GM12878 (cell line): ENCODE measurements around the gene DHX16. TPM values are rescaled to one million over a fixed set of nuclear protein-coding genes. Genes with fewer than 3 reads are reported as not detected.

Experiments used
- BACH1 ChIP-seq: fragments of 450-650 bp; IDR thresholded peaks from 2 replicates; pipeline ENCODE4 v1.6.1; 2017; ENCODE audit warnings: mild to moderate bottlenecking, borderline replicate concordance
- BMI1 ChIP-seq: fragments of 450-650 bp; IDR thresholded peaks from 2 replicates; pipeline ENCODE4 v1.6.1; 2016; ENCODE audit warnings: mild to moderate bottlenecking, moderate library complexity, borderline replicate concordance
- CBX3 ChIP-seq: fragments of 200-600 bp; sonication (generic); IDR thresholded peaks from 2 replicates; pipeline ENCODE4 v1.6.1; 2016; ENCODE audit warnings: low read depth, borderline replicate concordance
- IKZF1 ChIP-seq: fragments of 450-650 bp; conservative IDR thresholded peaks from 2 replicates; pipeline ENCODE4 v1.6.1; 2017; ENCODE audit warnings: antibody characterized with exemption, mild to moderate bottlenecking
- IKZF2 ChIP-seq, 2 experiments: fragments of 450-650 bp; IDR thresholded peaks; 2 replicates each; pipeline ENCODE4 v1.6.1; 2017; ENCODE audit warnings: mild to moderate bottlenecking in 2 of 2, moderate library complexity in 2 of 2
- KAT2A ChIP-seq: conservative IDR thresholded peaks from 2 replicates; pipeline ENCODE4 v1.6.1; 2011; ENCODE audit warnings: low read depth, low read length; ENCODE audit not compliant: control insufficient read depth
- MYB ChIP-seq: fragments of 150-350 bp; IDR thresholded peaks from 2 replicates; pipeline ENCODE4 v1.6.1; 2014; ENCODE audit warnings: mild to moderate bottlenecking, low read depth, low read length, borderline replicate concordance
- NFXL1 ChIP-seq: fragments of 450-650 bp; IDR thresholded peaks from 2 replicates; pipeline ENCODE4 v1.6.1; 2017; ENCODE audit warnings: antibody characterized with exemption, mild to moderate bottlenecking, borderline replicate concordance
- NKRF ChIP-seq: fragments of 450-650 bp; conservative IDR thresholded peaks from 2 replicates; pipeline ENCODE4 v1.6.1; 2017; ENCODE audit warnings: mild to moderate bottlenecking, moderate library complexity
- NR2C1 ChIP-seq: fragments of 450-650 bp; IDR thresholded peaks from 2 replicates; pipeline ENCODE4 v1.6.1; 2017; ENCODE audit warnings: antibody characterized with exemption, mild to moderate bottlenecking, moderate library complexity
- POU2F2 ChIP-seq: IDR thresholded peaks from 3 replicates; pipeline ENCODE4 v1.6.1; 2011; ENCODE audit warnings: low read depth, mild to moderate bottlenecking, low read length, borderline replicate concordance
- SMAD1 ChIP-seq: fragments of 450-650 bp; IDR thresholded peaks from 2 replicates; pipeline ENCODE4 v1.6.1; 2018; ENCODE audit warnings: mild to moderate bottlenecking, low read depth; ENCODE audit not compliant: partially characterized antibody
- STAT3 ChIP-seq: IDR thresholded peaks from 2 replicates; pipeline ENCODE4 v1.6.1; 2011; ENCODE audit warnings: low read depth, low read length, improper control_type of control experiment
- TCF12 ChIP-seq: IDR thresholded peaks from 2 replicates; pipeline ENCODE4 v1.6.1; 2011; ENCODE audit warnings: low read depth, mild to moderate bottlenecking, low read length
- ZSCAN29 ChIP-seq: fragments of 450-650 bp; IDR thresholded peaks from 2 replicates; pipeline ENCODE4 v1.6.1; 2017; ENCODE audit warnings: mild to moderate bottlenecking, moderate library complexity
- polyA plus RNA-seq, 11 experiments: library from polyadenylated mRNA; depleted of rRNA in 4 of 11; unstranded in 6 of 11; stranded (reverse) in 5 of 11; fragments of >200 nt; fragmentation: Nextera tagmentation in 4 of 11; fragmentation: Illumina TruSeq in 1 of 11; extraction: Ambion mirVana in 4 of 11; extraction: Trizol in 1 of 11; gene quantifications; 1 replicate in 1 of 11; 2 replicates in 10 of 11; pipeline versions ENCODE4 v1.2.1 to v1.2.3, GENCODE V29; 2011 to 2016; ENCODE audit warnings: inconsistent platforms in 2 of 11, missing spikeins in 2 of 11, low read depth in 1 of 11
- total RNA-seq, 4 experiments: library from RNA; depleted of rRNA in 3 of 4; stranded (reverse); fragments of >200 nt in 3 of 4; fragmentation: Illumina TruSeq in 1 of 4; extraction: Trizol in 1 of 4; gene quantifications; 2 replicates each; pipeline versions ENCODE4 v1.2.1 to v1.2.3, GENCODE V29; 2013 to 2021
- TF ChIP-seq, protein P1 (sequence below): IDR thresholded peaks from 2 replicates; pipeline ENCODE4 v1.6.1; 2011; ENCODE audit warnings: borderline replicate concordance, low read depth, mild to moderate bottlenecking, moderate library complexity, low read length; ENCODE audit not compliant: insufficient read depth, poor library complexity, severe bottlenecking
- TF ChIP-seq, protein P2 (sequence below): fragments of 450-650 bp; IDR thresholded peaks from 2 replicates; pipeline ENCODE4 v1.6.1; 2017; ENCODE audit warnings: mild to moderate bottlenecking, low read depth, inconsistent platforms; ENCODE audit not compliant: poor library complexity, severe bottlenecking
- TF ChIP-seq, protein P3 (sequence below): IDR thresholded peaks from 2 replicates; pipeline ENCODE4 v1.6.1; 2011; ENCODE audit warnings: borderline replicate concordance, low read depth, mild to moderate bottlenecking, moderate library complexity, mixed read lengths, low read length; ENCODE audit not compliant: insufficient read depth; ENCODE audit errors: extremely low read length
- TF ChIP-seq, protein P4 (sequence below): IDR thresholded peaks from 2 replicates; pipeline ENCODE4 v1.6.1; 2012; ENCODE audit warnings: mild to moderate bottlenecking, low read depth, low read length

Gene DHX16
- total and polyA plus RNA-seq, 10 of the 15 experiments (the other 5 are each of a cell fraction or from before 2014, with no cell fraction given): 10.1 to 41.4 (median 38.3) TPM

DNA sequence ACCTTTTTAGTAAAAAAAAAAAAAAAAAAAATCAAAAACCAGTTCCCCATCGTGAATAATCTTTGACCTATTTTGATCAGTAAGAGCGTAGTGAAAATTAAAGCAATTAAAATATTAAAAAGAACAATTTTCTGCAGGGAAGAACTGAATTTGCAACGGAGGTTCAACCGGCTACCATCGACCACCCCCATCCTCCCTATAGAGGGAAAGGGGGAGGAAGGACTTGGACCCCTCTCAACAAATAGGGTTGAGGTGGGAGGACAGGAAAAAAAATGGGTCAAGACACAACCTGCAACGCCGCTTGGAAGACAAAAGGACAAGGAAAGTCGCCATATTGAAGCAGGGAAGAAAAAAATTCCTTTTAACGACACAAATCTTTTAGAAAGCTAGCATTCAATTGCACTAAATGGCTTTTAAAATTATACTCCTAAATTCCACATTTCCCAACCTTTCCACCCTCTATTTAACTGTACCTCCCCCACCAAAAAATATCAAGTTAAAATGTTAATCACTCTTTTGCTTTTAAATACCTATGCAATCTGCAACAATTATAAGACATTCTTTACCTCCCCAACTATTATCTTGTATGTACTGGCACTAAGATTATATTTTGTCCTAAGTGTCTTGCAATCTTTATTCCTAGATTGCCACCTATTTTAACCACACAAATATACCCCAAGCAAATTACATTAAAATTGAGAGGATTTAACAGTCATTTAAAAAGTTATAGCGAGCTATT is 57.4 kb downstream of the DHX16 start (continued):
- TF ChIP-seq IKZF2 (IDR thresholded peaks at IDR 0.05) (peak in 1 of 2 experiments; percentile 46; a peak in 1 of 4 replicates), MYB (peak; percentile 74; the same call in 1 of the 2 replicates), TCF12 (no peak), BACH1 (peak; percentile 89), KAT2A (no peak), SMAD1 (no peak), NKRF (no peak), CBX3 (no peak), NFXL1 (no peak), STAT3 (no peak), POU2F2 (peak; percentile 75; the same call in 2 of the 3 replicates), NR2C1 (peak; percentile 4; the same call in 1 of the 2 replicates), ZSCAN29 (0 out of 2 replicates have a peak, but pooled peaks have one; percentile 25), BMI1 (peak; percentile 85), IKZF1 (0 out of 2 replicates have a peak, but pooled peaks have one; percentile 32)
- TF ChIP-seq, protein P1, sequence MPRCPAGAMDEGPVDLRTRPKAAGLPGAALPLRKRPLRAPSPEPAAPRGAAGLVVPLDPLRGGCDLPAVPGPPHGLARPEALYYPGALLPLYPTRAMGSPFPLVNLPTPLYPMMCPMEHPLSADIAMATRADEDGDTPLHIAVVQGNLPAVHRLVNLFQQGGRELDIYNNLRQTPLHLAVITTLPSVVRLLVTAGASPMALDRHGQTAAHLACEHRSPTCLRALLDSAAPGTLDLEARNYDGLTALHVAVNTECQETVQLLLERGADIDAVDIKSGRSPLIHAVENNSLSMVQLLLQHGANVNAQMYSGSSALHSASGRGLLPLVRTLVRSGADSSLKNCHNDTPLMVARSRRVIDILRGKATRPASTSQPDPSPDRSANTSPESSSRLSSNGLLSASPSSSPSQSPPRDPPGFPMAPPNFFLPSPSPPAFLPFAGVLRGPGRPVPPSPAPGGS: peak; percentile 45
- TF ChIP-seq, protein P2, sequence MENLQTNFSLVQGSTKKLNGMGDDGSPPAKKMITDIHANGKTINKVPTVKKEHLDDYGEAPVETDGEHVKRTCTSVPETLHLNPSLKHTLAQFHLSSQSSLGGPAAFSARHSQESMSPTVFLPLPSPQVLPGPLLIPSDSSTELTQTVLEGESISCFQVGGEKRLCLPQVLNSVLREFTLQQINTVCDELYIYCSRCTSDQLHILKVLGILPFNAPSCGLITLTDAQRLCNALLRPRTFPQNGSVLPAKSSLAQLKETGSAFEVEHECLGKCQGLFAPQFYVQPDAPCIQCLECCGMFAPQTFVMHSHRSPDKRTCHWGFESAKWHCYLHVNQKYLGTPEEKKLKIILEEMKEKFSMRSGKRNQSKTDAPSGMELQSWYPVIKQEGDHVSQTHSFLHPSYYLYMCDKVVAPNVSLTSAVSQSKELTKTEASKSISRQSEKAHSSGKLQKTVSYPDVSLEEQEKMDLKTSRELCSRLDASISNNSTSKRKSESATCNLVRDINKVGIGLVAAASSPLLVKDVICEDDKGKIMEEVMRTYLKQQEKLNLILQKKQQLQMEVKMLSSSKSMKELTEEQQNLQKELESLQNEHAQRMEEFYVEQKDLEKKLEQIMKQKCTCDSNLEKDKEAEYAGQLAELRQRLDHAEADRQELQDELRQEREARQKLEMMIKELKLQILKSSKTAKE: peak; percentile 21
- TF ChIP-seq, protein P3, sequence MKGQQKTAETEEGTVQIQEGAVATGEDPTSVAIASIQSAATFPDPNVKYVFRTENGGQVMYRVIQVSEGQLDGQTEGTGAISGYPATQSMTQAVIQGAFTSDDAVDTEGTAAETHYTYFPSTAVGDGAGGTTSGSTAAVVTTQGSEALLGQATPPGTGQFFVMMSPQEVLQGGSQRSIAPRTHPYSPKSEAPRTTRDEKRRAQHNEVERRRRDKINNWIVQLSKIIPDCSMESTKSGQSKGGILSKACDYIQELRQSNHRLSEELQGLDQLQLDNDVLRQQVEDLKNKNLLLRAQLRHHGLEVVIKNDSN: no peak
- TF ChIP-seq, protein P4, sequence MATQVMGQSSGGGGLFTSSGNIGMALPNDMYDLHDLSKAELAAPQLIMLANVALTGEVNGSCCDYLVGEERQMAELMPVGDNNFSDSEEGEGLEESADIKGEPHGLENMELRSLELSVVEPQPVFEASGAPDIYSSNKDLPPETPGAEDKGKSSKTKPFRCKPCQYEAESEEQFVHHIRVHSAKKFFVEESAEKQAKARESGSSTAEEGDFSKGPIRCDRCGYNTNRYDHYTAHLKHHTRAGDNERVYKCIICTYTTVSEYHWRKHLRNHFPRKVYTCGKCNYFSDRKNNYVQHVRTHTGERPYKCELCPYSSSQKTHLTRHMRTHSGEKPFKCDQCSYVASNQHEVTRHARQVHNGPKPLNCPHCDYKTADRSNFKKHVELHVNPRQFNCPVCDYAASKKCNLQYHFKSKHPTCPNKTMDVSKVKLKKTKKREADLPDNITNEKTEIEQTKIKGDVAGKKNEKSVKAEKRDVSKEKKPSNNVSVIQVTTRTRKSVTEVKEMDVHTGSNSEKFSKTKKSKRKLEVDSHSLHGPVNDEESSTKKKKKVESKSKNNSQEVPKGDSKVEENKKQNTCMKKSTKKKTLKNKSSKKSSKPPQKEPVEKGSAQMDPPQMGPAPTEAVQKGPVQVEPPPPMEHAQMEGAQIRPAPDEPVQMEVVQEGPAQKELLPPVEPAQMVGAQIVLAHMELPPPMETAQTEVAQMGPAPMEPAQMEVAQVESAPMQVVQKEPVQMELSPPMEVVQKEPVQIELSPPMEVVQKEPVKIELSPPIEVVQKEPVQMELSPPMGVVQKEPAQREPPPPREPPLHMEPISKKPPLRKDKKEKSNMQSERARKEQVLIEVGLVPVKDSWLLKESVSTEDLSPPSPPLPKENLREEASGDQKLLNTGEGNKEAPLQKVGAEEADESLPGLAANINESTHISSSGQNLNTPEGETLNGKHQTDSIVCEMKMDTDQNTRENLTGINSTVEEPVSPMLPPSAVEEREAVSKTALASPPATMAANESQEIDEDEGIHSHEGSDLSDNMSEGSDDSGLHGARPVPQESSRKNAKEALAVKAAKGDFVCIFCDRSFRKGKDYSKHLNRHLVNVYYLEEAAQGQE: no peak
